ENCODE measurements around the gene CEP57L1. TPM values are rescaled to one million over a fixed set of nuclear protein-coding genes. Genes with fewer than 3 reads are reported as not detected.
A peak's percentile ranks its signal among the peaks of the same experiment; 100 is the strongest.

Gene CEP57L1
- total RNA-seq: 10 to 100 TPM; 11.3 to 12.6 TPM
- 10 to 100 TPM; 27.1 to 42.5 (median 34.0) TPM for polyA plus RNA-seq (ENCODE audit: insufficient read length in 6 of 6)
- long read RNA-seq, donor 1, partial matches to known transcripts: 0 of 4 reads
- long read RNA-seq, donor 1, other reads (novel, unspliced or antisense): 0 of 4 reads
- long read RNA-seq, donor 2, partial matches to known transcripts: 0 of 2 reads
- long read RNA-seq, donor 2, other reads (novel, unspliced or antisense): 0 of 2 reads
- long read RNA-seq, donor 3, partial matches to known transcripts: 0 of 3 reads
- long read RNA-seq, donor 3, other reads (novel, unspliced or antisense): 0 of 3 reads
- long read RNA-seq, donor 4, partial matches to known transcripts: 1 of 4 reads
- long read RNA-seq, donor 4, other reads (novel, unspliced or antisense): 3 of 4 reads
- long read RNA-seq, donor 5, partial matches to known transcripts: 0 of 2 reads
- long read RNA-seq, donor 5, other reads (novel, unspliced or antisense): 0 of 2 reads
- long read RNA-seq, donor 6, partial matches to known transcripts: 0 of 2 reads
- long read RNA-seq, donor 6, other reads (novel, unspliced or antisense): 0 of 2 reads
- long read RNA-seq, donor 7, partial matches to known transcripts: 0 of 3 reads
- long read RNA-seq, donor 7, other reads (novel, unspliced or antisense): 0 of 3 reads
- long read RNA-seq, donor 8, partial matches to known transcripts: 0 of 1 reads
- long read RNA-seq, donor 8, other reads (novel, unspliced or antisense): 0 of 1 reads
- long read RNA-seq, donor 9: 0 reads
- long read RNA-seq, donor 10, partial matches to known transcripts: 1 of 1 reads
- long read RNA-seq, donor 10, other reads (novel, unspliced or antisense): 0 of 1 reads
- long read RNA-seq, donor 11, partial matches to known transcripts: 0 of 4 reads
- long read RNA-seq, donor 11, other reads (novel, unspliced or antisense): 0 of 4 reads
- long read RNA-seq, donor 12: 0 reads

DNA sequence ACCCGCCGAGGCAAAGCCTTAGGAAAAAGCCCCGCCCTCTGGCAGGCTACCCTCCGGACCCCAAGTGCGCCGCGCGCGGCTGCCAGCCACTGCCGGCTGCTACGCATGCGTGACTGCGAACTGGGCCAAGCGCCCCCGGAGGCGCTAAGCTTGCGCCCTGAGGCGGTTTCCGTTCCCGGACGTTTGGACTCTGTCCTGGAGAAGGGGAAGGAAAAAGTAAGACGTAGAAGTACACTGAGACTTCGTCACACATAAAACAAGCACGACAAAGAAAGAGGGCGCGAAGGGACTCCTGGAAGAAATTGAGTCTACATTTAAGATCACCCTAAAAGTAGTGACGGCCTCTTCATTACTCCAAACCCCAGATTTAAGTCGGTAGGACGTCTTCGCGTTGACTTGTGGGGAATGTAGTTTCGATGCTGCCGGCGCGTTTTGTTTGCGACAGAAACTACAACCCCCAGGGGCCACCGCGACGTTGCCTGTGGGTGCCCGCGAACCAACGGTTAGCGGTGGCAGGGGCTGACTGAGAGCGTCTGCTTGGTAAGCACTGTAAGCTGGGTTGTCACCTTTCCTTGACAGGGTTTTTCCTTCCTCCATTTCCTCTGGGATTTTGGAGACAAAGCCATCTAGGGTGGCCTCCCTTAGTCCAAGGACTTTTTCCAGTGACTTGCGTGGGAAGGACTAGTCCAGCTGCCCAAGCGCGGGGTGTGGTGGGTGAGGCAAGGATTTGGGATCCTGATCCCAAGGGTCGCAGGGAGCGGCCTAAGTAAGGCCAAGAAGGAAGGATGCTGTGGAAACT lies at the start of gene CEP57L1:
Gene CEP57L1, plus strand, starts transcription at position 472 of the 799 bp plus-strand sequence. CDS start 49,715 bp downstream, outside the sequence.
- Histone ChIP-seq H3K36me3 (no peaks in the 10 kb centered on the region), H3K4me3 (peak within 1 kb of the TSS; percentile 69 to 70), H3K9me3 (no peaks in the 10 kb centered on the region), H3K4me1 (peaks cover 0 to 49% of the 10 kb centered on the region in 2 donors), H3K27ac (peak within 1 kb of the TSS; percentile 97 to 99), H3K27me3 (no peaks in the 10 kb centered on the region)
- DNase-seq (peak; percentile 96 to 99 (median 98)), ATAC-seq (peak; percentile 79)
- intact Hi-C loops (cut with DNase I): no loop called here
- TF ChIP-seq, protein P1, sequence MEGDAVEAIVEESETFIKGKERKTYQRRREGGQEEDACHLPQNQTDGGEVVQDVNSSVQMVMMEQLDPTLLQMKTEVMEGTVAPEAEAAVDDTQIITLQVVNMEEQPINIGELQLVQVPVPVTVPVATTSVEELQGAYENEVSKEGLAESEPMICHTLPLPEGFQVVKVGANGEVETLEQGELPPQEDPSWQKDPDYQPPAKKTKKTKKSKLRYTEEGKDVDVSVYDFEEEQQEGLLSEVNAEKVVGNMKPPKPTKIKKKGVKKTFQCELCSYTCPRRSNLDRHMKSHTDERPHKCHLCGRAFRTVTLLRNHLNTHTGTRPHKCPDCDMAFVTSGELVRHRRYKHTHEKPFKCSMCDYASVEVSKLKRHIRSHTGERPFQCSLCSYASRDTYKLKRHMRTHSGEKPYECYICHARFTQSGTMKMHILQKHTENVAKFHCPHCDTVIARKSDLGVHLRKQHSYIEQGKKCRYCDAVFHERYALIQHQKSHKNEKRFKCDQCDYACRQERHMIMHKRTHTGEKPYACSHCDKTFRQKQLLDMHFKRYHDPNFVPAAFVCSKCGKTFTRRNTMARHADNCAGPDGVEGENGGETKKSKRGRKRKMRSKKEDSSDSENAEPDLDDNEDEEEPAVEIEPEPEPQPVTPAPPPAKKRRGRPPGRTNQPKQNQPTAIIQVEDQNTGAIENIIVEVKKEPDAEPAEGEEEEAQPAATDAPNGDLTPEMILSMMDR (IDR thresholded peaks at IDR 0.05): no peak

DNA sequence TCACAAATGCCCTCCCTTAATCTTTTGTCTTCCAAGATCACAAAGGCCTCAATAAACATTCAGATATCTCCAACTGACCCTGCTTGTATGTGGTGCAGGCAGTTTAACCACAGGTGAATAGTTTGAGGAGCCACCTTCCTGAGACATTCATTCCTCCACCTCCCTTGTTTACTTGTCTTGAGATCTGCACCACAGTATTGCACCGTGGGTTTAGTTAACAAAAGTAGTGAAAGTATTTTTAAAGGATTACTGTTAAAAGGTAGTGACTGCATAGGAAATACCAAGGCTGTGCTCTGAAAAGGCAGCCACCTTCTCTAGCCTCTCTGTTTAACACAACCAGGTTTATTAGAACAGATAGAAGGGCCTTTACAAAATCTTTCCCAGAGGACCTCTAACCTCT lies 47.1 kb upstream of the CEP57L1 start:
- Histone ChIP-seq H3K4me1 (peaks cover 0 to 3% of the 10 kb centered on the region in 2 donors), H3K36me3 (no peaks in the 10 kb centered on the region), H3K4me3 (no peak overlapping the region), H3K27me3 (no peaks in the 10 kb centered on the region), H3K9me3 (no peaks in the 10 kb centered on the region), H3K27ac (peak overlapping the region in 1 of 2 donors; percentile 16)
- intact Hi-C loops (cut with DNase I): no loop called here
- DNase-seq (no peak), ATAC-seq (peak; percentile 62)
- TF ChIP-seq, protein P1 (IDR thresholded peaks at IDR 0.05): no peak

DNA sequence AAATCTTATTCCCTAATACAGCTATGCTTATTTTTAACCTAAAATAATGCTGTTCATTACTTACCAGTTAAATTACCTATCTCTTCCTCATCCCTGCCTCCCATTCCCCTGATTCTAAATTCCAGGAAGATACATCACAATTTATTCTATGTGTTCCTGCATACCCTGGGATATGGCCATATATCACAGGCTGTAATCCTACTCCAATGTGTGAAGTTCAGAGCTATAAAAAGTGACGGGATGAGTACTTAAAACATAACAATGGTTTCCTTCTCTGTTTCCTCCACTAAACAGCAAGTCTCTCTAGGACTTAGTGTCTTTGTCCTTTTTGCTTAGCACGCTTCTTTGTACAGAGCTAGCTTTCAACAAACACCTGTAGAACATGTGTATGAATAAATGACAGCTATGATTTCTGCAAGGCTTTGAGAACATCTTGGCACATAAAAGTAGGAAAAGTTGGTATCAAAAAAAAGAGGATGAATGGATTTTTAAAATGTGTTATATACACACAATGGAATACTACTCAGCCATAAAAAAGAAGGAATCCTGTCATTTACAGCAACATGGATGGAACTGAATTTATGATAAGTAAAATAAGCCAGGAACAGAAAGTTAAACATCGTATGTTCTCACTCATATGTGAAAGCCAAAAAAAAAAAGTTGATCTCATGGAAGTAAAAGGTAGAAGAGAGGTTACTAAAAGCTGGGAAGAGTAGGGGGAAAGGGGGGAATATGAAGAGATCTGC lies 46.5 kb upstream of the CEP57L1 start:
- H3K4me3 ChIP-seq: no peak overlapping the region
- ATAC-seq: no peak
- no peaks in the 10 kb centered on the region for H3K36me3 ChIP-seq
- no peaks in the 10 kb centered on the region for H3K9me3 ChIP-seq
- peaks cover 0 to 3% of the 10 kb centered on the region in 2 donors for H3K4me1 ChIP-seq
- H3K27ac ChIP-seq: no peak overlapping the region
- no peak for DNase-seq
- H3K27me3 ChIP-seq: no peaks in the 10 kb centered on the region
- intact Hi-C loops (cut with DNase I): no loop called here
- TF ChIP-seq, protein P1 (IDR thresholded peaks at IDR 0.05): no peak

DNA sequence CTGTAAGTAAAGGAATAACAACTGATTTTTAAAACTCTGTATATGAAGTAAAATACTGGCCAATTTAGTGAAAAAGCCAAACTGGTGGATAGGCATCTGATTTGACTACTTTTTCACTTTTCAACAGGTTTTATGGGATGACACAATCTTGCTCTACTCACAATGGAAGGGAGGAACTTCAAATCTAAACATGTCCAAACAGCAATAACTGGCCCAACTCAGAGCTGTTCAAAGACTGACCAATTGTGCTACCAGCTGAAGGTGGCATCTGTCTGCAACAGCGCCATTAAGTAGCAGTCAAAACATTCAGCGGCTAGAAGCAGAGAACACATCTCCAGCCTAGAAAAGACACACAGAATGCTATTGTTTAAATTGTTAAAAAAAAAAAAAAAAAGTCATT lies 45.3 kb upstream of the CEP57L1 start:
- H3K27me3 ChIP-seq: no peaks in the 10 kb centered on the region
- DNase-seq: no peak
- TF ChIP-seq, protein P1 (IDR thresholded peaks at IDR 0.05): no peak
- H3K9me3 ChIP-seq: no peaks in the 10 kb centered on the region
- no peak overlapping the region for H3K4me3 ChIP-seq
- ATAC-seq: no peak
- H3K27ac ChIP-seq: no peak overlapping the region
- H3K36me3 ChIP-seq: no peaks in the 10 kb centered on the region
- H3K4me1 ChIP-seq: peaks cover 0 to 3% of the 10 kb centered on the region in 2 donors
- intact Hi-C loops (cut with DNase I): no loop called here

All from left lung (tissue), 14 donors.